AG10803 (cell line): ENCODE data around the gene GALNT7.
"Not testable (repeated sequence)": the region's sequence is repeated elsewhere in the genome, so short reads cannot be mapped to it uniquely, and the experiment has no call there.

Source experiments
- DNase-seq: peaks from one replicate; pipeline ENCODE4 v3.0.0; 2010; ENCODE audit warnings: low read depth
- H3K4me3 ChIP-seq: 2 replicates; pipeline ENCODE4 v1.5.1; 2011; ENCODE audit warnings: mild to moderate bottlenecking, low read length, control low read depth
- TF ChIP-seq, protein P1 (sequence below): conservative IDR thresholded peaks from 2 replicates; pipeline ENCODE4 v1.5.1; 2011; ENCODE audit warnings: mild to moderate bottlenecking, low read length, control low read depth, inconsistent platforms

The GALNT7 gene

DNA sequence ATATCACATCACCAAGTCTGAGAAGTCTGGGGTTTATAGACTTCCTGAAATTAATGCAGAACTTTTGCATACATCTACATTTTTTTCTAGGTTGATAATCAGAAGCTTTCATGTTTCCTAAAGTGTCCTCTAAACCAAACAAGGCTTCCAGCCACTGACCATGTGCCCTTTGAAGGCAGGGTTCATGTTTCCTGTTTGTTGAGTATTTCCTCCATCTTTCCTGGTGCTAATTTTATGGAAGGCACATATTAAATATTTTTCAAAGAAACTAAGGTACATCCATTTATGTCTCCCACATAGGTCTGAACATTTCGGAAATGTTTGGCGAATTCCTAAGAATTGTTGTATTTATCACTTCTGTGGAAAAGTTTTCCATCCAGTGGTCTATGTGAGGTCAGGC is 5.6 kb downstream of the GALNT7 start:
- DNase-seq, result no peak
- TF ChIP-seq, protein P1, sequence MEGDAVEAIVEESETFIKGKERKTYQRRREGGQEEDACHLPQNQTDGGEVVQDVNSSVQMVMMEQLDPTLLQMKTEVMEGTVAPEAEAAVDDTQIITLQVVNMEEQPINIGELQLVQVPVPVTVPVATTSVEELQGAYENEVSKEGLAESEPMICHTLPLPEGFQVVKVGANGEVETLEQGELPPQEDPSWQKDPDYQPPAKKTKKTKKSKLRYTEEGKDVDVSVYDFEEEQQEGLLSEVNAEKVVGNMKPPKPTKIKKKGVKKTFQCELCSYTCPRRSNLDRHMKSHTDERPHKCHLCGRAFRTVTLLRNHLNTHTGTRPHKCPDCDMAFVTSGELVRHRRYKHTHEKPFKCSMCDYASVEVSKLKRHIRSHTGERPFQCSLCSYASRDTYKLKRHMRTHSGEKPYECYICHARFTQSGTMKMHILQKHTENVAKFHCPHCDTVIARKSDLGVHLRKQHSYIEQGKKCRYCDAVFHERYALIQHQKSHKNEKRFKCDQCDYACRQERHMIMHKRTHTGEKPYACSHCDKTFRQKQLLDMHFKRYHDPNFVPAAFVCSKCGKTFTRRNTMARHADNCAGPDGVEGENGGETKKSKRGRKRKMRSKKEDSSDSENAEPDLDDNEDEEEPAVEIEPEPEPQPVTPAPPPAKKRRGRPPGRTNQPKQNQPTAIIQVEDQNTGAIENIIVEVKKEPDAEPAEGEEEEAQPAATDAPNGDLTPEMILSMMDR, result no peak
- no peak overlapping the region for H3K4me3 ChIP-seq

DNA sequence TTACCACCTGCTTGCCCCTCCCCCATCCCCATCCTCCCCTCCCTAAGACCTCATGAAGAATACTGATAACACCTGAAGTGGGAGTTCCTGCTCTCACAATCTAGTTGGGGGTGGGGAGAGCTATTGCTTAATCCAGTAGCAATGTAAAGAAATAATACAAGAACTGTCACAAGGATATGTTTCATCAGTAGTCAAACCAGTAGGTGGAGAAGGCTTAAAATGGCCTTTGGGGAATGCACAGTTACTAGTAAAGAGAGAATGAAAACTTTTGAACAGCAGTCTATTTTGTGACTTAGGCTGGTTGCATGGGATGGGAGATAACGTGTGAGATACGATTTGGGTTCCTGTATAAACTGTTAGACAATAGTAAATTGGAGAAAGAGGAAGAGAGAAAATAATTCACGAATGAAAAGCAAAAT is 6.0 kb downstream of the GALNT7 start:
- no peak for DNase-seq
- TF ChIP-seq, protein P1, result no peak
- no peak overlapping the region for H3K4me3 ChIP-seq

DNA sequence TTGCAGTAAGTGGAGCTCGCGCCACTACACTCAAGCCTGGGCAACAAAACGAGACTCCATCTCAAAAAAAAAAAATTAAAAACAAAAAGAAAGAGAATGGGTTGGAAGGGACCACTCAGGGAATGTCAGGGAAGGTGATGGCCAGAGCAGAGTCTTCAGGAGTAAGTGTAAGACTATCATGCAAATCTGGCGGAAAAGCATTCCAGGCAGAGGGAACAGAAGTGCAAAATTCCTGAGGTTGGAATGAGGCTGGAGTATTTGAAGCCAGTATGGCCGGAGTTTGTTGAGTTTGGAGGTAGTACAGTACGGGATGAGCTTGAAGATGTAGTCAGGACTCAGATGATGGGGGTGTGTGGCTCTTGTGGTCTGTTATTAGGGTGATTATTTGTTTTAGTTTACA is 7.4 kb downstream of the GALNT7 start:
- no peak for DNase-seq
- no peak overlapping the region for H3K4me3 ChIP-seq
- TF ChIP-seq, protein P1, result no peak

DNA sequence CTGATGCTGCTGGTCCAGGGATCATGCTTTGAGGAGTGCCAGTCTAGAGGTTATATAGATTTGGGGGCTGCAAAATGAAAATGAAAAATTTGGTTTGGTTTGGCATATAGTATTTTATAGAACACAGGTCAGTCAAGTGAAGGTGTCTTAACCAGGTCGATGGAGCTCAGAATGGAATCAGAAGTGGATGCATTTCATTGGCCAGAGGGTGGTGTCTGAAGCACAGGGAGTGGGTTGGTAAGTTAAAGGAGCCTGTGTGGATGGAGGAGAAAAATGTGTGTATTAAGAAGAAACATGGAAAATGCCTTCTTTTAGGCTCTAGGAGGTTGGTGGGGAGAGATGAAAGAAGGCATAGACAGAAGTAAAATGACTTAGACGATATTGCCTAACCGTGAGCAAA is 8.6 kb downstream of the GALNT7 start:
- TF ChIP-seq, protein P1, result no peak
- no peak for DNase-seq
- H3K4me3 ChIP-seq, result no peak overlapping the region

DNA sequence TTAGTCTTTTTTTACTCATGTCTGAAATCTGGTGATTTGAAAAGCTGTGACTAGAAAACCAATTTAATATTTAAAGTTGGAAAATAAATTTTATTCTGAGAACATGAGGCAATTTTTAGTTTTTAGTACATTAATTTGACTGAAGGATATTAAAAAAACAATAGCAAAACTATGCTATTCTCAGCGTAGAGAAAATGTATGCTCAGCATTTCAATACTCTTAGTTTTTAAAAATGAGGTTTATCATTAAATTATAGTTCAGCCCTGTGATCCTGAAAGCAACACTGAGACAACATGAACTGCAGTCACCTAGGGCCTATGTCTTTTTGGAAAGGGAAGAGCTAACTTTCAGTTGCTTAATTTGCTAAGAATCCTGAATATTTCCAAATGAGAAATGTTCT is 9.5 kb downstream of the GALNT7 start:
- no peak for DNase-seq
- no peak overlapping the region for H3K4me3 ChIP-seq
- TF ChIP-seq, protein P1, result no peak

DNA sequence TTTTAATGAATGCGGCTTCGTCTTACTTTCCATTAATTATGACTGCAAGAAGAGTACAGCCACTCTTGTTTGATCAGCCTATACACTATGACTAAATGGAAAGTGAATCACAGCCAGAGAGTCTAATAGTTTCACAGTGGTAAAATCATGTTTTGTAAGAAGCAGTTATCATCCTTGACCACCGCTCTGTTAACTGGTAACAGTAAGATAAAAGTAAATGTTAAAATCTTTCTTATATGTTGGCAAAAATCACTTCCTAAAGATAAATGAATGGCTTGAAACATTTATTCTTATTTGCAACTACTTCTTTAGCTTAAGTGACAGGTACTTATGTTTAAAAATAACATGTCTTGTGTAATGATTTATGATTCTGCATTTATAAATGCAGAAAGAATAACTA is 13.2 kb downstream of the GALNT7 start:
- DNase-seq, result peak; percentile 38
- TF ChIP-seq, protein P1, result no peak
- H3K4me3 ChIP-seq, result no peak overlapping the region

DNA sequence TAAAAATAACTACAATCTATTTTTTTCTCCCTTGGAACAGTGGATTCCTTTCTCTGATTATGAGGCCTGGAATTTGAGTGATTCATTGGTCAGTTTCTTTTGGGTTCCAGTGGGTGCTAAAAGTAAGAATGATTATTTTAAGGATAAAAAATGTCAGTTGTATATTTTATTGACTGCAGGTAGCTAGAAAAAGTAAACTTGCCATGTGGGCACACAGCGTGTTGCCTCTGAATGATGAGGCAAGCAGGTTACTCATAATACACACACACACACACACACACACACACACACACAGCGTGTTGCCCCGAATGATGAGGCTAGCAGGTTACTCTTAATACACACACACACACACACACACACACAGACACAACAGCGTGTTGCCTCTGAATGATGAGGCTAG is 13.8 kb downstream of the GALNT7 start:
- TF ChIP-seq, protein P1, result no peak
- DNase-seq, result peak; percentile 70
- no peak overlapping the region for H3K4me3 ChIP-seq

DNA sequence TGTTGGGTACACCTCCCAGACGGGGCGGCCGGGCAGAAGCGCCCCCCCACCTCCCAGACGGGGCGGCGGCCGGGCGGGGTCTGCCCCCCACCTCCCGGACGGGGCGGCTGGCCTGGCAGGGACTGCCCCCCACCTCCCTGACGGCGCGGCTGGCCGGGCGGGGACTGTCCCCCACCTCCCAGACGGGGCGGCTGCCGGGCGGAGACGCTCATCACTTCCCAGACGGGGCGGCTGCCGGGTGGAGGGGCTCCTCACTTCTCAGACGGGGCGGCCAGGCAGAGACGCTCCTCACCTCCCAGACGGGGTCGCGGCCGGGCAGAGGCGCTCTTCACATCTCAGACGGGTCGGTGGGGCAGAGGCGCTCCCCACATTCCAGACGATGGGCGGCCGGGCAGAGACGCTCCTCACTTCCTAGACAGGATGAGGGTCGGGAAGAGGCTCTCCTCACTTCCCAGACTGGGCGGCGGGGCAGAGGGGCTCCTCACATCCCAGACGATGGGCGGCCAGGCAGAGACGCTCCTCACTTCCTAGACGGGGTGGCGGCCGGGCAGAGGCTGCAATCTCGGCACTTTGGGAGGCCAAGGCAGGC is 15.1 kb downstream of the GALNT7 start:
- not testable (repeated sequence) for H3K4me3 ChIP-seq, DNase-seq
